SK-N-MC (cell line): ENCODE measurements around the gene RTN4RL1.

Experiments used
- EZH2 ChIP-seq: fragments of 200-600 bp; sonication (generic); IDR thresholded peaks from one replicate; pipeline ENCODE4 v1.6.1; 2017; ENCODE audit warnings: antibody characterized with exemption
- FOXP2 ChIP-seq: optimal IDR thresholded peaks from 2 replicates; pipeline ENCODE3; 2011; ENCODE audit warnings: mild to moderate bottlenecking, moderate library complexity; ENCODE audit not compliant: insufficient read depth; ENCODE audit errors: extremely low read length, control extremely low read depth
- POLR2AphosphoS5 ChIP-seq: IDR thresholded peaks from 2 replicates; pipeline ENCODE4 v1.6.1; 2012; ENCODE audit warnings: mild to moderate bottlenecking, low read depth, low read length, borderline replicate concordance

DNA sequence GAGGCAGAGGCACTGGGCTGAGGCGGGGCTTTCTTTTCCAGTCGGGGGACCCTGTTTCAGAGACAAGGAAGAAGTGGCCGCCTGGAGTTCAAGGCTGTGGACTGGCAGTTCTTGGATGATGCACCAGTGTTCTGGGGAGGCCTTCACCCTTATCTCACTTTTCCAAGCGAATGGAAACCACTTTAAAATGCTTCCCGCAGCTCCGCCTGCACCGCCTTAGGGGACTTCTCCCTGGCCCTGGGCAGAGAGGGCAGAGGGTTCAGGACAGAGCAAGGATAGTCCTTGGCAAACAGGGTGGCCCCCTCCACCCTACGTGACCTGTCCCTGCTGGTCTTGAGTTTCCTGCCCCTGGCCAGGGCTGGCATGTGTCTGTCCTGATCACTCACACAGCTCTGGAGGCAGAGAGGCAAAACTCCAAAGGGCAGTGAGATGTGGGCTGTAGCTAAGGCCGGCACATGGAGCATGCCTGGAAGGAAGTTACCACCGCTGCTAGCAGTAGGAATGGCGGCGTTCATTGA, 20.6 kb downstream of the RTN4RL1 start:
- no peak for TF ChIP-seq POLR2AphosphoS5
- no peak for TF ChIP-seq EZH2
- TF ChIP-seq FOXP2: no peak
